NCI-H146 treated with DMSO at 0.1 percent for 48 hours (cell line): ENCODE data around the gene ZNRF4.
"Not testable (repeated sequence)": the region's sequence is repeated elsewhere in the genome, so short reads cannot be mapped to it uniquely, and the experiment has no call there.

Source experiments
- DNase-seq: peaks from one replicate; lab custom pipeline; 2025; ENCODE audit not compliant: unreplicated experiment; lab: John Stamatoyannopoulos, UW

The ZNRF4 gene, protein sequence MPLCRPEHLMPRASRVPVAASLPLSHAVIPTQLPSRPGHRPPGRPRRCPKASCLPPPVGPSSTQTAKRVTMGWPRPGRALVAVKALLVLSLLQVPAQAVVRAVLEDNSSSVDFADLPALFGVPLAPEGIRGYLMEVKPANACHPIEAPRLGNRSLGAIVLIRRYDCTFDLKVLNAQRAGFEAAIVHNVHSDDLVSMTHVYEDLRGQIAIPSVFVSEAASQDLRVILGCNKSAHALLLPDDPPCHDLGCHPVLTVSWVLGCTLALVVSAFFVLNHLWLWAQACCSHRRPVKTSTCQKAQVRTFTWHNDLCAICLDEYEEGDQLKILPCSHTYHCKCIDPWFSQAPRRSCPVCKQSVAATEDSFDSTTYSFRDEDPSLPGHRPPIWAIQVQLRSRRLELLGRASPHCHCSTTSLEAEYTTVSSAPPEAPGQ

DNA sequence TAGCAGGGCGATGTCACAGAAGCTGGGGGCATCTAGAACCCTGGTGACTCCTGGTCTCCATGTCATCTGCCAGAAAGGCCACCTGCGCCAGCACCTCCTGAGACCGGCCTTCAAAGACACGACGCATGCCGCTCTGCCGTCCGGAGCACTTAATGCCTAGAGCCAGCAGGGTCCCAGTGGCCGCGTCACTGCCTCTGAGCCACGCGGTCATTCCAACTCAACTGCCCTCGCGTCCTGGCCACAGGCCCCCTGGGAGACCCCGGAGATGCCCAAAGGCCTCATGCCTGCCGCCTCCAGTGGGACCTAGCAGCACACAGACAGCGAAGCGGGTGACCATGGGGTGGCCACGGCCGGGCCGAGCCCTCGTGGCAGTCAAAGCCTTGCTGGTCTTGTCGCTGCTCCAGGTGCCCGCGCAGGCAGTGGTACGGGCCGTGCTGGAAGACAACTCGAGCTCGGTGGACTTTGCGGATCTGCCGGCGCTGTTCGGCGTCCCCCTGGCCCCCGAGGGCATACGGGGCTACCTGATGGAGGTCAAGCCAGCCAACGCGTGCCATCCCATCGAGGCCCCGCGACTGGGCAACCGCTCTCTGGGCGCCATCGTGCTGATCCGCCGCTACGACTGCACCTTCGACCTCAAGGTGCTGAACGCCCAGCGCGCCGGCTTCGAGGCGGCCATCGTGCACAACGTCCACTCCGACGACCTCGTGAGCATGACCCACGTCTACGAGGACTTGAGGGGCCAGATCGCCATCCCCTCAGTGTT is at the start of gene ZNRF4:
Gene ZNRF4, plus strand, starts transcription at position 51 of the 763 bp plus-strand sequence. Its CDS starts 75 bp downstream, at position 126.
- DNase-seq: no peak

DNA sequence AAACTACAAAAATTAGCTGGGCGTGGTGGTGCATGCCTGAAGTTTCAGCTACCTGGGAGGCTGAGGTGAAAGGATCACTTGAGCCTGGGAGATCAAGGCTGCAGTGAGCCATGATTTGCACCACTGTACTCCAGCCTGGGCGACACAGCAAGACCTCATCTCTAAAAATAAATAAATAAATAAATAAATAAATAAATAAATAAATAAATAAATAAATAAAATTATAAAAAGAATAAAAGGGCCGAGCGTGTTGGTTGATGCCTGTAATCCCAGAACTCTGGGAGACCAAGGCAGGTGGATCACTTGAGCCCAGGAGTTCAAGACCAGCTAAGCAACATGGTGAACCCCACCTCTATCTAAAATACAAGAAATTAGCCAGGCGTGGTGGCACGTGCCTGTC is 49.0 kb upstream of the ZNRF4 start:
- DNase-seq: not testable (repeated sequence)

GRCh38 chr19:5406816-5407215 is 48.4 kb upstream of the ZNRF4 start:
- DNase-seq: no peak

DNA sequence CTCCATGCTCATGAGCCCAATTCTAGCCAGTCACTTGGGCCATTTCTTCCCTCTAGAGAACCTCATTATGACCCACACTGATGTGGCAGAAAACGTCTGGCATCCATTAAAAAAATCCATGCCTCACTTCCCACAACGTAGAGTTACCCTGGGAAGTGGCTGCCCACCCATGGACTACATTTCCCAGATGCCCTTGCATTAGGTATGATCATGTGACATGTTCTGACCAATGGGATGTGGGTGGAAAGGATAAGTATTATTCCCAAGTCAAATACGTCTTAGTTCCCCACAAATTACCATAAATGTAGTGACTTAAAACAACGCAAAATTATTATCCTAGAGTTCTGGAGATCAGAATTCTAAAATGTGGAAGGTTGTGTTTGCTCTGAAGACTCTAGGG is 47.9 kb upstream of the ZNRF4 start:
- no peak for DNase-seq

DNA sequence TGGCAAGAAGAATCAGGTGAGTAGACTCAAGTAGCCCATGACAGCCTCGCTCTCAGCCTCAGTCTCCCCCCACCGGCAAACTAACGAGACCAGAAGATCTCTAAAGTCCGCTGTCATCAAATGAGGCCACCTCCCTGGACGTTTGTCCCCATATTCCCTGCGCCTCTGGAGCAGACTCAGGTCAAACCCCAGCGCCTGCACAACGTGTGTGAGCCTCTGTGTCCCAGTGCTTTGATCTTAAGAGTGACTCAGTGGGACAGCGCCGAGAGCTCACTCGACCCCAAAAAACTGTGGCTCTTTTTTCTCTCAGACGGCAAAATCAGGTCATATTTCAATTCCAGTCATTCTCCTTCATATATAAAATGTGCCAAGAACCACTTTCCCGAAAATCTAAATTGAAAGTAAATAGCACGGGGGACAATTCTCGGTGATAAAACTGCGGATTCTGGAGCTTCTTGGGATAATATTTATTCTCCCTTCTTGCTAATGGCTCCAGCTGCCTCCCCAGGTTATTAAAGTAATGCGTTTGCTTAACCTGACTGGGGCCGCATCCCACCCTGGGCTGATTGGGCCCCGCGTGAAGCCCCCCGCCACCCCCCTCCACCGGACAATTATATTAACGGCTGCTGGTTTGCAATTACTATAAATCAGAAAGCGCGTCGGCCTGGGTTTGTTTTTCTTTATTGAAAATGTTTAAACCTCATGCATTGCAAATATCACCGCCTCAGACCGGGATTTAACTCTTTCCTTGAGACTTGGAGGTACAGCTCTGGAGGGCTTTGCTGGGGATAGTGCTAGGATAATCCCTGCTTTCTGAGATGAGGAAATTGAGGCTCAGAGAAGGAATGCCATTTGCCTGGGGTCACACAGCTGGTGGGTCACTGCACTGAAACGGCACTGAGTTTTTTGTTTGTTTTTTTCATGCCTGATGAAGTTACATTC is 37.5 kb upstream of the ZNRF4 start:
- DNase-seq: no peak

DNA sequence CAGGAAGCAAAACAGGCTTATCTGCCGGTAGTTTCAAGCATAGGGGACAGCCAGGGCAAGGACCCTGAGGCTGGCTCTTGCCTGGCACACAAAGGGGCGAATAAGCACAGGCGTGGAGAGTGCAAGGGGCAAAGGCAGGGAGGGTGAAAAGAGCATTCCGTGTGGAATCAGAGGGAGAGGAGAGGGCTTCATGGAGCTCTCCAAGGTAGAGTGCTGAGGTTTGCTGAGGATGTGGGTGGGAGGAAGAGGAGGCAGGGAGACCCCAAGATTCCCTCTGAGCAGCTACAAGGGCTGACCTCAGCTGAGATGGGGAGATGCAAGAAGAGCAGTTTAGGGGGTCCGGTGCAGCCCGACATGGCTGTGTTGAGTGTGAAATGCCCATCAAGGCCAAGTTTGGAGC is 36.5 kb upstream of the ZNRF4 start:
- DNase-seq: no peak

DNA sequence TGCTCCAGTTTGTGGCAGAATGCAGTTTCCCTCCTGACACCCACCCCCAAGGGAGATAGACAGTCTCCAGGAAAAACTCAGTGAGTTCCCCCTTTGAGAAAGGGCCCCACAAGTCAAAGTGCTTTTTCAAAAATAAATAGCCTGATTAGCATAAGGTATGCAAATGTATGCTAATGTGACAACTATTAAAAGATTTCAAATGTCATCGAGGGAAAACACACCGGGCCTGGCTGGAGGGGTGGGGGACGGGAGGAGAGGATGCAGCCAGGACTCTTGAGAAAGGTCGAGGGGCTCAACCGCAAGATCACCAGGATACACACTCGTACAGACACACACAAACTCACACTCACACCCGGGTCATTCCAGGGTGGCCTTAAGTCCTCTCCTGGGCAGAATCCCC is 34.3 kb upstream of the ZNRF4 start:
- DNase-seq: no peak

DNA sequence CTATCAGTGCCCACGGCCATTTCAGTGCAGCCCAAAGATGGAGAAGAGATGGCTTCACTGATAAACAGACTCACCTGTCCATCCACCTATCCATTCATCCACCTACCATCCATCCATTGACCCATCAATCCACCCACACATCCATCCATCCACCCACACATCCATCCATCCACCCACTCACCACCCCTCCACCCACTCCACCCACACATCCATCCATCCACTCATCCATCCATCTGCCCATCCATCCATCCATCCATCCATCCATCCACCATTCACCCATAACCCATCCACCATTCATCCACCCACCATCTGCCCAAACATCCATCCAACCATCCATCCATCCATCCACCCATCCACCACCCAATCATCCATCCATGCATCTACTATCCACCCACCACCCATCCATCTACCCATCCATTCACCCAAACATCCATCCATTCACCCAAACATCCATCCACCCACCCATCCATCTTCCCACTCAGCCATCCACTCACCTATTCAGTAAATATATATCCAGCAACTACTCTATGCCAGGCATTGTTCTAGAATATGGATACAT is 31.6 kb upstream of the ZNRF4 start:
- no peak for DNase-seq

DNA sequence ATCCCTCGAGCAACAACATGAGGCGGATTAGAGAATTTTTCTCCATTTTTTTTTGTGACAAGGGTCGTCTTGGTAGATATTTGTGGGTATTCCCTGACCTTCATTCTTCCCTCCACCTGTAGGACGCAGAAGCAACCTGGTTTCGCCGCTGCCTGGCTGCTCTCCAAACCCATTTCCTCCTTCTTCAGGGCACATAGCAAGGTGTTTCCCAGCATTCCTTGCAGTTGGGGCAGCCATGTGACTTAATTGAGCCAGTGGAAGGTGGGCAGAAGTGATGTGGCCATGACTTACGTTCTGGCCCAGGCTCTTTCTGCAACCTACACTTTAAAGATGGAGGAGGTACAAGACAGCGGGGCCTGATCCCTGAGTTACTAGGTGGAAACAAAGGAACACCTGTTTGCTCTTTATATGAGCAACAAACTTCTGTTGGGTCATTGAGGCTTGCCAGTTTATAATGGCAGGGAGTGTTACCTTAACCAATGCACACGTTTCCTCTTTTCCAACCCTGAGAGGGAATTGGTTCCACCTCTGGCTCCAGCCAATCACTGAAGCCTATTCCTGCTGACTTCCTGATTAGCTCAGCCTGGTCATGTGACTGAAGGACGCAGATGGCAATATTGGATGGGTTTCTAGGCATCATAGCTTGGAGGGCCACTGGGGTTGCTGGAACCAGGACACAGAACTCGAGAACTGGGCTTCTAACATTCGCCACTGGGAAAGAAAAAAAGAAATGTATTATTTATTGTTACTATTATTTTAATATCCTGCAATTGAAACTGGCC is 30.8 kb upstream of the ZNRF4 start:
- DNase-seq: no peak

DNA sequence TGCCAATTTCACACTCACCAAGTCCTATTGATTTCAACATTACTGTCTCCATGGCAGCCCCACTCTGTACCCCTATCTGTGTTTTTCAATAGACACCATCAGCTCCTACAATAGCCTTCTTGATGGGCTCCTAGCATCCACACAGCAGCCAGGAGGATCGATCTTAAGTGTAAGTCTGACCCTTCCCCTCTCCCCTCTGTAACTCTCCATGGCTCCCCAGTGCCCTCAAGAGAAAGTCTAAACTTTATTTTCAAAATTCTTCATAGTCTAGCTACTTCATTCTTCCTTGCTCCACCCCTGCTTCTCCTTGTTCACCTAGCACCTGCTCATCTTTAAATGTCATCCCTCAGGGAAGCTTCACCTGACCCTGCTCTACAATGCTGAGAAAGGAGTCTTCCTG is 30.0 kb upstream of the ZNRF4 start:
- no peak for DNase-seq

GRCh38 chr19:5430237-5430636 is 25.0 kb upstream of the ZNRF4 start:
- DNase-seq: no peak

GRCh38 chr19:5432687-5433086 is 22.5 kb upstream of the ZNRF4 start:
- no peak for DNase-seq

GRCh38 chr19:5434351-5434917 is 20.8 kb upstream of the ZNRF4 start:
- no peak for DNase-seq

DNA sequence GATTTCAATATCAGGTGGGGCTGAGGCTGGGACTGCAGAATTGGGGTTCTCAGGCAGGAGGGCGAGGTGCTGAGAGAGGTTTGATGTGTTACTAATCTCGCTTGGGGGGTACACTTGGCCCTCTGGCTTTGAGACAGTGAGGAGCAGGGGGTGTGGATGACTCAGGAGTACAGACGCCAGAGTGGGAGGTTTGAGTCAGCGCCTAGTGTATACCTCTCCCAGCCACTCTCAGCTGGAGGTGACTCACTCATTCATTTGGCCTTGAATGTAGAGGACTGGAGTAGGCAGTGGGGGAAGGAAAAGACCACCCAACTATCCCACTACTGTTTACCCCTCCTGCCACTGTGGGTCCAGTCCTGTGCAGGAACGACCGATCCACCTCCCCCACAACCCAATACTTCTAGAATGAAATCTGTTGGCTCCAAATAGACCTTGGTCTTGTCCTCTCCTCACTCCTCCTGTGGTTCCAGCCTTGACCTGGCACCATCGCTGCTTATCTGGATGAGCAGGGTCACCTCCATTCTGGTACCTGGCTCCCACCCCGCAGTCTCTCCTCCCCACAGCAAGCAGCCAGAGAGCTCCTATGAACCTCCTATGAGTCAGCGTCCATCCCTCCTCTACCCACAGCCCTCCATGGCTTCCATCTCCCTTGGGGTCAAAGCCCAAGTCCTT is 20.1 kb upstream of the ZNRF4 start:
- no peak for DNase-seq

DNA sequence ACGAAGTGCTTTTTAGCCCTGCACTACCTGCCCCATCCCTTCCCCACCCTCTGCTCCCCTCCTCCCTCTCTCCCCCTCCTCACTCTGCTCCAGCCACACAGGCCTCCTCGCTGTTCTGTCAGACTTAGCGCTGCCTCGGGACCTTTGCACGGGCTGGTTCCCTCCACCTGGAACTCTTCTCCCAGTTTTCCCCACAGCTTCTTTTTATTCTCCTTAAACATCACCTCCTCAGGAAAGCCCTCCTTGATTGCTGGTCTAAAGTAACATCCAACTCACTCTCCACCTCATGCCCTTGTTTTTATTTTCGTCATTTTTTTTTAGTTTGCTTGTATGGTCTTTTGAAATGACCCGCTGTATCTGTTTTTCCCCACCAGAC is 19.6 kb upstream of the ZNRF4 start:
- no peak for DNase-seq

DNA sequence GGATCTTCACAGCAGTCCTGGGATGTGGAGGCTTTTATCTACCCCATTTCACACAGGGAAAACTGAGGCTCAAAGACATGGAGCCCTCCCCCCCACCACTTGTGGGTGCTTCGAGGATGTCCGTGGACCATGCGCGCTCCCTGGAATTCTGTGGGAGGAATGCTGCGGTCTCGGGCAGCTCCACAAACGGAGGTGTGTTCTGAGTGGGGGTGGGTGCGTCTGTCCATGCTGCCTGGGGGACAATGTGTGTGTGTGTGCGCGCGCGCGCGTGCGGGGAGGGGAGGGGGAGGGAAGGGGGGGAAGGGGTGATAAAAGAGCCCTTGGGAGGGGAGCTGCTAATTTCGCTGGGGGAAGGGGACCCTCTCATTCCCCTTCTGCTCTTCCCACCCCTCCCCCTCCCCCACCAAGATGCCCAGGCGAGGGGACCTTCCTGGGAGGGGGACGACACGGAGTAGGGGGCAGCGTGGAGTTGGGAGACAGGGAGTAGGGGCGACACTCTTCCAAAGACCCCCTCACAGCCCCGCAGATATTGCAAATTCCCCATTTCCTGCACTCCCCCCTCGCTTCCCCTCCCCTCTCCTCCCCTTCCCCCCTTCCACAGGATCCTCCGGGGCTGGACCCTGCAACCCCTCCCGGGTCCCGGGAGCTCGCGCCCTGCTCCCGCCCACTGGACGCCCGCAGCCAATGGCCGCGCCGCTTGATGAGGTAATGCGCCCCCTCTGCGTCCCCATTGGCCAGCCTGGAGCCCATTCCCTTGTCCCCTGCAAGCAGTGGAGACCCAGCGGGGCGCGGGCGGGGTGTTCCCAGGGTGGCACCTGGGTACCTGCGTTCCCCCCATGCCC is 18.9 kb upstream of the ZNRF4 start:
- no peak for DNase-seq

GRCh38 chr19:5436948-5437306 is 18.3 kb upstream of the ZNRF4 start:
- no peak for DNase-seq

DNA sequence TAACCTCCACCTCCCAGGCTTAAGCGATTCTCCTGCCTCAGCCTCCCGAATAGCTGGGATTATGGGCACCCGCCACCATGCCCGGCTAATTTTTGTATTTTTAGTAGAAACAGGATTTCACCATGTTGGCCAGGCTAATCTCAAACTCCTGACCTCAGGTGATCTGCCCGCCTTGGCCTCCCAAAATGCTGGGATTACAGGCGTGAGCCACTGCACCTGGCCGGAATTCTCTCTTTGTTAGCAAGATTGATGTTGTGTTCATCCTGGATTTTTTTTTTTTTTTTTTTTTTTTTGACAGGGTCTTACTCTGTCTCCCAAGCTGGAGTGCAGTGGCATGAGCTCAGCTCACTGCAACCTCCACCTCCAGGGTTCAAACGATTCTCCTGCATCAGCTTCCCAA is 16.5 kb upstream of the ZNRF4 start:
- DNase-seq: not testable (repeated sequence)

DNA sequence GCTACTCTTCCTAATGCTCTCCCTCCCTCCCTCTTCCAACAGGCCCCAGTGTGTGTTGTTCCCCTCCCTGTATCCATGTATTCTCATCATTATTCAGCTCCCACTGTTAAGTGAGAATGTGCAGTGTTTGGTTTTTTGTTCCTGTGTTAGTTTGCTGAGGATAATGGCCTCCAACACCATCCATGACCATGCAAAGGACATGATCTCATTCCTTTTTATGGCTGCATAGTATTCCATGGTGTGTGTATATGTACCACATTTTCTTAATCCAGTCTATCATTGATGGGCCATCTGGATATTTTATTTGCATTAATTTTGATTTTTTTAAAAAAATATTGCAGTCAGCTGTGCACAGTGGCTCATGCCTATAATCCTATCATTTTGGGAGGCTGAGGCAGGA is 15.8 kb upstream of the ZNRF4 start:
- no peak for DNase-seq
